Measurements from ENCODE around the gene MEX3D. TPM values are rescaled to one million over a fixed set of nuclear protein-coding genes. Genes with fewer than 3 reads are reported as not detected.

Gene MEX3D
- total and polyA plus RNA-seq, 2 of the 4 experiments (the other 2 are of a cell fraction): 9.1 to 9.6 TPM

DNA sequence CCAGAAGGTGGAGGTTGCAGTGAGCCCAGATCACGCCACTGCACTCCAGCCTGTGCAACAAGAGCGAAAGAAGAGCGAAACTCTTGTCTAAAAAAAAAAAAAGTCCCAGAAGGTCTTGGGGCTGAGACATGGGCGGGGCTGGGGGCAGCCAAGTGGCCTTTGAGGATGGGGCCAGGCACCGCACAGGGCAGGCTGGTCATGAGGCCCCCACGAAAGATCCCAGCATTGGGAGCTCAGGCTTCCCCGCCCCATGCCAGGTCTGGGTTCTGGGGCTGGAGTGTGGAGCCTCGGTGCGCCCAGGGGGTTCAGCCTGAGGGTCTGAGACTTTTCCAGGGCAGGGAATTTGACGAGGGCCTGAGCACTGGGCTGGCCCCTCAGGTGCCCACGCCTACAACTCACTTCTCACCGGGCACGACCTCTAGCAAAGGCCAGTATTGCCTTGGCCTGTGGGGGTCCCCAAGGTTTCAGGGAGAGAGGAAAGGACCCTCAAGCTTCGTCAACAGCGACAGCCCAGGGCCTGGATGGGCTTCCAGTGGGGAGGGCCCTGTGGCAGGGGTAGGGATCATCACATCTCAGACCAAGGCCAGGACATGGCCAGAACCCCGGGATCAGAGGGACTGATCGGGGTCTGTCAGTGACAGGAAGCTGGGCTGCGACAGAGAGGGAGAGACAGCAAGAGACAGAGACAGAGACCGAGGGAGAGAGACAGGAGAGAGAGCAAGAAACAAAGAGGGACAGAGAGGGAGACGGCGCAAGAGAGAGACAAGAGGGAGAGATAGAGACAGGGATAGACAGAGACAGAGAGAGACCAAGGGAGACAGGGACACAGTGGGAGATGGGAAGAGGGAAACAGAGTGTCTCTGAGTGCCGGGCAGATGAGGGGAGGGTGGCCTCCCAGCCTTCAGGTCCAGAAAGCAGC, 7.5 kb upstream of the MEX3D start:
- Histone ChIP-seq H3K36me3 (ENCODE audit: control insufficient read depth, insufficient read depth, low read length) (peaks cover 32% of the 10 kb centered on the region), H3K23ac (ENCODE audit: low read depth, low read length) (no peak overlapping the region), H4K20me1 (ENCODE audit: insufficient read depth, low read length) (peaks cover 4% of the 10 kb centered on the region; the same call in 1 of the 2 replicates), H3K9me3 (ENCODE audit: control insufficient read depth, insufficient read depth, low read length) (no peaks in the 10 kb centered on the region), H4K5ac (ENCODE audit: low read depth, low read length) (no peak overlapping the region), H2BK20ac (ENCODE audit: low read depth, low read length) (no peak overlapping the region), H3K4ac (ENCODE audit: low read depth, low read length) (no peak overlapping the region), H2BK15ac (ENCODE audit: low read depth, low read length) (no peak overlapping the region), H3K27ac (ENCODE audit: insufficient read depth, low read length) (no peak overlapping the region), H3K4me1 (ENCODE audit: control insufficient read depth, insufficient read depth, low read length) (no peaks in the 10 kb centered on the region), H2AK9ac (replicated peaks; ENCODE audit: low read depth, low read length, poor library complexity) (peak overlapping the region; percentile 23), H3K56ac (ENCODE audit: extremely low read depth, insufficient read depth, low read length) (no peak overlapping the region), H3K18ac (ENCODE audit: low read depth, low read length) (no peak overlapping the region), H3K14ac (replicated peaks; ENCODE audit: low read depth, low read length) (no peak overlapping the region), H3K9ac (ENCODE audit: low read depth, low read length) (no peak overlapping the region), H3K79me1 (ENCODE audit: low read depth in 1 of 2, low read length in 2 of 2) (no peaks in the 10 kb centered on the region), H3K27me3 (ENCODE audit: control insufficient read depth, insufficient read depth, low read length) (no peaks in the 10 kb centered on the region), H4K8ac (ENCODE audit: low read depth in 2 of 2, low read length in 2 of 2) (no peak overlapping the region), H2AFZ (replicated peaks; ENCODE audit: low read length, poor library complexity) (no peak overlapping the region), H2BK5ac (ENCODE audit: low read depth, low read length, poor library complexity, severe bottlenecking) (no peak overlapping the region), H3K4me2 (ENCODE audit: low read depth, low read length) (no peak overlapping the region), H2BK120ac (ENCODE audit: low read depth, low read length) (no peak overlapping the region), H4K91ac (ENCODE audit: insufficient read depth, low read depth, low read length) (no peak overlapping the region), H3K4me3 (ENCODE audit: insufficient read depth, low read depth, low read length) (no peak overlapping the region), H2AK5ac (ENCODE audit: low read depth, low read length) (no peak overlapping the region), H3K9me1 (ENCODE audit: insufficient read depth, low read length) (no peaks in the 10 kb centered on the region)
- ChIA-PET CTCF (interaction anchor here (0.5 to 1.3 kb wide), 2 partner anchors 30 to 52 kb away, joined by 3 read pairs; partner anchors contain the start of gene PLK5), POLR2A (ENCODE audit: unreplicated experiment) (no interaction called here)
- in situ Hi-C loops (cut with MboI; ENCODE audit: low sequenced_read_pairs): no loop called here
- intact Hi-C loops (cut with micrococcal nuclease): no loop called here
- 87% methylated on average over 12 of the region's 22 CpGs; no CpG with 5 or more reads in 1 of the 2 experiments for WGBS, 2 experiments (ENCODE audit: extremely low coverage in 2 of 2, insufficient read length in 1 of 2)
- no peak for TF ChIP-seq RAD21 (IDR thresholded peaks at IDR 0.05; ENCODE audit: low read length)
- TF ChIP-seq RFX5 (IDR thresholded peaks at IDR 0.05; ENCODE audit: low read depth, low read length): no peak
- no peak for TF ChIP-seq CHD1 (IDR thresholded peaks at IDR 0.05; ENCODE audit: low read depth, low read length)
- TF ChIP-seq, protein P1, sequence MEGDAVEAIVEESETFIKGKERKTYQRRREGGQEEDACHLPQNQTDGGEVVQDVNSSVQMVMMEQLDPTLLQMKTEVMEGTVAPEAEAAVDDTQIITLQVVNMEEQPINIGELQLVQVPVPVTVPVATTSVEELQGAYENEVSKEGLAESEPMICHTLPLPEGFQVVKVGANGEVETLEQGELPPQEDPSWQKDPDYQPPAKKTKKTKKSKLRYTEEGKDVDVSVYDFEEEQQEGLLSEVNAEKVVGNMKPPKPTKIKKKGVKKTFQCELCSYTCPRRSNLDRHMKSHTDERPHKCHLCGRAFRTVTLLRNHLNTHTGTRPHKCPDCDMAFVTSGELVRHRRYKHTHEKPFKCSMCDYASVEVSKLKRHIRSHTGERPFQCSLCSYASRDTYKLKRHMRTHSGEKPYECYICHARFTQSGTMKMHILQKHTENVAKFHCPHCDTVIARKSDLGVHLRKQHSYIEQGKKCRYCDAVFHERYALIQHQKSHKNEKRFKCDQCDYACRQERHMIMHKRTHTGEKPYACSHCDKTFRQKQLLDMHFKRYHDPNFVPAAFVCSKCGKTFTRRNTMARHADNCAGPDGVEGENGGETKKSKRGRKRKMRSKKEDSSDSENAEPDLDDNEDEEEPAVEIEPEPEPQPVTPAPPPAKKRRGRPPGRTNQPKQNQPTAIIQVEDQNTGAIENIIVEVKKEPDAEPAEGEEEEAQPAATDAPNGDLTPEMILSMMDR (conservative IDR thresholded peaks at IDR 0.05; ENCODE audit: low read depth, low read length): no peak
- no peak for TF ChIP-seq POLR2A (IDR thresholded peaks at IDR 0.05; ENCODE audit: low read depth, low read length)
- no peak for TF ChIP-seq MAFK (IDR thresholded peaks at IDR 0.05; ENCODE audit: low read depth, low read length)
- TF ChIP-seq MXI1 (IDR thresholded peaks at IDR 0.05; ENCODE audit: borderline replicate concordance, low read depth, low read length): no peak
- TF ChIP-seq, protein P2, sequence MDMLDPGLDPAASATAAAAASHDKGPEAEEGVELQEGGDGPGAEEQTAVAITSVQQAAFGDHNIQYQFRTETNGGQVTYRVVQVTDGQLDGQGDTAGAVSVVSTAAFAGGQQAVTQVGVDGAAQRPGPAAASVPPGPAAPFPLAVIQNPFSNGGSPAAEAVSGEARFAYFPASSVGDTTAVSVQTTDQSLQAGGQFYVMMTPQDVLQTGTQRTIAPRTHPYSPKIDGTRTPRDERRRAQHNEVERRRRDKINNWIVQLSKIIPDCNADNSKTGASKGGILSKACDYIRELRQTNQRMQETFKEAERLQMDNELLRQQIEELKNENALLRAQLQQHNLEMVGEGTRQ (IDR thresholded peaks at IDR 0.05; ENCODE audit: low read depth, low read length): no peak
- TF ChIP-seq, protein P3, sequence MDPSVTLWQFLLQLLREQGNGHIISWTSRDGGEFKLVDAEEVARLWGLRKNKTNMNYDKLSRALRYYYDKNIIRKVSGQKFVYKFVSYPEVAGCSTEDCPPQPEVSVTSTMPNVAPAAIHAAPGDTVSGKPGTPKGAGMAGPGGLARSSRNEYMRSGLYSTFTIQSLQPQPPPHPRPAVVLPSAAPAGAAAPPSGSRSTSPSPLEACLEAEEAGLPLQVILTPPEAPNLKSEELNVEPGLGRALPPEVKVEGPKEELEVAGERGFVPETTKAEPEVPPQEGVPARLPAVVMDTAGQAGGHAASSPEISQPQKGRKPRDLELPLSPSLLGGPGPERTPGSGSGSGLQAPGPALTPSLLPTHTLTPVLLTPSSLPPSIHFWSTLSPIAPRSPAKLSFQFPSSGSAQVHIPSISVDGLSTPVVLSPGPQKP (IDR thresholded peaks at IDR 0.05; ENCODE audit: borderline replicate concordance, low read depth, low read length): no peak
- DNase-seq (no peak), ATAC-seq (ENCODE audit: low read depth) (no peak)
- BruUV-seq (replicated peaks): no TSS peak
- dilution Hi-C loops (cut with HindIII; ENCODE audit: low sequenced_read_pairs, unreplicated experiment): no loop called here

All from IMR-90 (cell line).